ENCODE measurements around the gene BCL2L12.

DNA sequence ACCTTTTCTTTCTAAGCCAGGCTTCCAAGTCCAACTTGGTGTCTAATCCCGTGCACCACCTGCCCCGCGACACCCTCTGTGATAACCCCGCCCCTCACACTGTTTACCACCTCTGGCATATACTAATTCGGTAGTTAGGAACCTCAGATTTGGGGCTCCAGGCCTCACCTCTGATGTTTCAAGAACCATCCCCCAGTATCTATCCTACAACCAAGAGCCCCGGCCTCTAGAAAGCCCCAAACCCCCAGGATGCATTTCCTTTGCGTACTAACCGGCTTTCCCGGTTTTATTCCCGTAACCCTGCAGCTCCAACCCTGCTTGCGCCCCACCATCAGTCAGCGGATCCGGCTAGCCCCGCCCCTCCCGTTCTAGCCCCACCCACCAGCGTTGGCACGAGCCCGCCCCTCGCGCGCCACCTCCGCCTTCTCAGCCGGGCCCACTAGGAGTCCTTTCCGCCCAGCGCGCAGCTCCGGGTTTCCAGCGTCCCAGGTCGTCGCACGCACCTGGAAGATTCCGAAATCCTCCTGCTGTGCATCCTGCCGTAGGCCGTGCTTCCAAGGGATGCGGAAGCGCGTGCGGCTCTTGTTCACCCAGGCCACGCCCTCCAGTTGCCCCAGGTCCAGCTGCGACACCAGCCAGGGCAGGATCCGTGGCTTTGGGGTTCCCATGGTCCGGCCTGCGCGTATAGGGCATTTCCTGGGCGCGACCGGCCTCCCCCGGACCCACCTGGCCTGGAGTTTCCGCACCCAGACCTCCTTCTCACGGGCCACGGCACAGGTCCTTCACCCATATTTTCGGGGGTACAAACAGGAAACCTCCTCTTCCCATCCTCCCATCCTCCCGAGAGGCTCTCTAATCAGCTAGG lies 1.3 kb upstream of the BCL2L12 start:
- TF ChIP-seq, protein P1, sequence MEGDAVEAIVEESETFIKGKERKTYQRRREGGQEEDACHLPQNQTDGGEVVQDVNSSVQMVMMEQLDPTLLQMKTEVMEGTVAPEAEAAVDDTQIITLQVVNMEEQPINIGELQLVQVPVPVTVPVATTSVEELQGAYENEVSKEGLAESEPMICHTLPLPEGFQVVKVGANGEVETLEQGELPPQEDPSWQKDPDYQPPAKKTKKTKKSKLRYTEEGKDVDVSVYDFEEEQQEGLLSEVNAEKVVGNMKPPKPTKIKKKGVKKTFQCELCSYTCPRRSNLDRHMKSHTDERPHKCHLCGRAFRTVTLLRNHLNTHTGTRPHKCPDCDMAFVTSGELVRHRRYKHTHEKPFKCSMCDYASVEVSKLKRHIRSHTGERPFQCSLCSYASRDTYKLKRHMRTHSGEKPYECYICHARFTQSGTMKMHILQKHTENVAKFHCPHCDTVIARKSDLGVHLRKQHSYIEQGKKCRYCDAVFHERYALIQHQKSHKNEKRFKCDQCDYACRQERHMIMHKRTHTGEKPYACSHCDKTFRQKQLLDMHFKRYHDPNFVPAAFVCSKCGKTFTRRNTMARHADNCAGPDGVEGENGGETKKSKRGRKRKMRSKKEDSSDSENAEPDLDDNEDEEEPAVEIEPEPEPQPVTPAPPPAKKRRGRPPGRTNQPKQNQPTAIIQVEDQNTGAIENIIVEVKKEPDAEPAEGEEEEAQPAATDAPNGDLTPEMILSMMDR (IDR thresholded peaks at IDR 0.05; ENCODE audit: borderline replicate concordance, extremely low read depth, low read length, poor library complexity, severe bottlenecking) = peak; percentile 23
- no peak for TF ChIP-seq EZH2 (IDR thresholded peaks at IDR 0.05; ENCODE audit: borderline replicate concordance, low read depth, low read length, severe bottlenecking)

Data from DND-41 (cell line).